RKO (cell line): ENCODE measurements around the gene TDRD9.

Experiments
- DNase-seq: peaks from one replicate; pipeline ENCODE4 v3.0.0-alpha.2; 2016; ENCODE audit warnings: low spot score

Gene TDRD9

DNA sequence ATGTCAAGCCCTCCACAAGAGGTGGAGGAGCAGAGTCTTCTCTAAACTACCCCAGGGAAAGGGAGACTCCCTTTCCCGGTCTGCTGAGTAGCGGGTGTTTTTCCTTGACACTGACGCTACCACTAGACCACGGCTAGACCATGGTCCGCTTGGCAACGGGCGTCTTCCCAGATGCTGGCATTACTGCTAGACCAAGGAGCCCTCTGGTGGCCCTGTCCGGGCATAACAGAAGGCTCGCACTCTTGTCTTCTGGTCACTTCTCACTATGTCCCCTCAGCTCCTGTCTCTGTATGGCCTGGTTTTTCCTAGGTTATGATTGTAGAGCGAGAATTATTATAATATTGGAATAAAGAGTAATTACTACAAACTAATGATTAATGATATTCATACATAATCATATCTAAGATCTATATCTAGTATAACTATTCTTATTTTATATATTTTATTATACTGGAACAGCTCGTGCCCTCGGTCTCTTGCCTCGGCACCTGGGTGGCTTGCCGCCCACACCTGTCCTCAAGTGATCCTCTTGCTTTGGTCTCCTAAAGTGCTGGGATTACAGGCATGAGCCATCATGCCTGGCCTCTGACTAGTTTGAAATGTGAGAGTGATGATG is 52.5 kb downstream of the TDRD9 start:
- peak; percentile 24 for DNase-seq

DNA sequence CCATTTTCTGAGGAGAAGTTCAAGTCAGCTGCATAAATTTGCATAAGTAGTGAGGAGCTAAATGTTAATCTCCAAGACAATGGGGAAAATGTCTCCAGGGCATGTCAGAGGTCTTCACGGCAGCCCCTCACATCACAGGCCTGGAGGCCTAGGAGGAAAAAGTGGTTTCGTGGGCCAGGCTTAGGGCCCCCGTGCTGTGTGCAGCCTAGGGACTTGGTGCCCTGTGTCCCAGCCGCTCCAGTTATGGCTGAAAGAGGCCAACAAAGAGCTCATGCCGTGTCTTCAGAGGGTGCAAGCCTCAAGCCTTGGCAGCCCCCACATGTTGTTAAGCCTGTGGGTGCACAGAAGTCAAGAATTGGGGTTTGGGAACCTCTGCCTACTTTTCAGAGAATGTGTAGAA is 55.9 kb downstream of the TDRD9 start:
- DNase-seq: no peak

DNA sequence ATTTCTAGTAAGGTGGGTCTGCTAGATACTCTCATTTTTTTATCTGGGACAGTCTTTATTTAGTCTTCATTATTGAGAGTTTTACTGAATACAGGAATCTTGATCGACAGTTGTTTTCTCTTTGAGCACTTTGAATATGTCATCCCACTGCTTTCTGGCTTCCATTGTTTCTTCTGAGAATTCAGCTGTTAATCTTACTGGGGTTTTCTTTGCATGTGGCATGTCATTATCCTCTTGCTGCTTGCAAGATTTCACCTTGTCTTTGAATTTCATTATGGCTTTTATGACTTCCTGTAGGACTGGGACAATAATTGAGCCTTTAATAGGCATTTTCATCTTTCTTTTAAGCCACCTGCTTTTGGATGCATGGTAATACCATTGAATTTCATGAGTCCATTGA is 60.8 kb downstream of the TDRD9 start:
- DNase-seq: no peak

DNA sequence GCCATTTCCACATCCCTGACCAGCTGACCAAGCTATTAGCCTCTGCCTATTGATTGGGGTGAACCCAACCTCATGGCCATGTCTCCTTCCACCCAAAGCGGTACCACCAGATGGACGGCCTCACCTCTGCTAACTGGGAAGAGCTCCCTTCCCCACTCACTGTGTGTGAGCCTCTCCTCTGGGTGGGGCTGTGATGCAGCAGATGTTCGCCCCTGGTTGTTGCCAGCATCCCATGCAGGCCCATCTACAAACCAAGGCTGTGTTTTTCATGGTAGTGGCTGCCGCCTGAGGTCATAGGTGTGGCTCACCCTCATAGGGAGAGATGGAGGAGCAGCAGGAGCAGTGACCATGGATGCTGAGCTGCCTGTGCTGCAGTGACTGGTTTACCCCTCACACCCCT is 61.7 kb downstream of the TDRD9 start:
- no peak for DNase-seq

DNA sequence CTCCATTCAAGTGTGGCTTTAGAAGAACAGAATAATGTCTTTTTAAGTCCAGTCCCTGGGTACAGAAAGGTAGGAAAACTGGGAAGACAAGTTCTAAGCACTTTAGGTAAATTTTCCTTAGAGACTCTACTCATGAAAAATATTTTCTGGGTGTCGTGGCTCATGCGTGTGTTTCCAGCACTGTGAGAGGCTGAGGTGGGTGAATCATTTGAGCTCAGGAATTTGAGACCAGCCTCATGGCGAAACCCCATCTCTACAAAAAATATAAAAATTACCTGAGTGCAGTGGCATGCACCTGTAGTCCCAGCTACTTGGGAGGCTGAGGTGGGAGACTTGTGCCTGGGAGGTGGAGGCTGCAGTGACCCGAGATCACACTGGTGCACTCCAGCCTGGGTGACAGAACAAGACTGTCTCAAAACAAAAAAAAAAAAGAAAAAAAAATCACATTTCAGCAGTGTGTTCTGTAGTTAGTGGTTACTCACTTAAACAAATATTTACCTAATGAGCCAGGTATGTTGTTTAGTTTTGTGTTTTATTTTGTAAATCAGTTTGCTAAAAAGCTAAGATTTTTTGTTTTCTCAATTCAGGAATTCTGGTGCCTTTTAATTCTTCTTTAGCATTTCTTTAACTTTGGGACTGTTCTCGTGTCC is 66.4 kb downstream of the TDRD9 start:
- DNase-seq: no peak

DNA sequence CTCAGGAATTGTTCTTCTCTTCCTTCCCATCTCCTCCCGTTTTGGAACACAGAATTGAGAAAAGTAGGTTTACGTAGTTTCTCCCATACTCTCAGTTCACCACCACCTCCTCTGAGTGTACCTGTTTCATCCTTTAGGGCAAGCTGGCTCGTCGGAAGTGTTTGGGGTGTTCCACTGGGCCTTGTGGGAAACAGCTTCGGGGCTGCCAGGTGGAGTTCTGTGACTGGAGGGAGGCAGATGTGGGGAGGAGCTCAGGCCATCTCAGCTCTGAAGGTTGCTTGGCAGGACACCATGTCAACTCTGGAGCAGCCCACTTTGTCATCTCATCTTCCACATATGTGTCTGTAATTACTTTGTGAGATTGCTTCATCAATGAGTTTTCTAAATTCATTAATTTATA is 67.6 kb downstream of the TDRD9 start:
- DNase-seq: no peak

DNA sequence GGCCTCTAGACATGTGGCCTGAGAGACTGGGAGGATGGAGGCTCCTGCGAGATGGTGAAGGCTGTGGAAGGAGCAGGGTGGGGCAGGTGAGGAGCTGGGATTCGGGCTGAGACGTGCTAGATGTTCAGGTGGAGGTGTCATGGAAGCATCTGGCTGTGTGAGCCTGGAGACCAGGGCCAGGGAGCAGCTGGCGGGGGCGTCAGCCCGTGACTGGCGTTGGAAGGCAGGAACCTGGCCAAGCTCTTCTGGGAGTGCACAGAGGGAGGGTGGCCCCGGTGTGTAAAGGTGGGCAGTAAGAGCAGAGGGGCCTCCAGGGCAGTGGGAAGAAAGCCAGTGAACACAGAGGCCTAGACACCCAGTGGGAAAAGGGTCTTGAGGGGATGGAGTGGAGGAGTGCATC is 69.1 kb downstream of the TDRD9 start:
- DNase-seq: no peak

DNA sequence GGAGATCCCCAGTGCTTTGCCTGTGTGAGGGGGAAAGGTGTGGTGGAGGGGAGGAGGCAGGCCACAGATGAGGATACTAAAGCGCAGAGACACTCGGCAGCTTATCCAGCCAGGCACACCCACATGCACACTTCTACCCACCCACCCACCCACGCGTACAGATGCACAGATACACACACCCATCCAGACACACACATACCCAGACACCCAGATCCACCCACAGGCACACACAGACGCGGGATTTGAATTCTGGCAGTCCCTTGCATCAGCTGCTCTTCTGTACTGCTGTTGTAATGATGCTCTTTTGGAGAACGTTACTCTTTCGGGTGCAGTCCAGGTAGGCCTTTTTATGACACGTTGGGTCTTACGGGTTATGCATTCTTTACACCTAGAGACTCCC is 69.8 kb downstream of the TDRD9 start:
- DNase-seq: no peak

DNA sequence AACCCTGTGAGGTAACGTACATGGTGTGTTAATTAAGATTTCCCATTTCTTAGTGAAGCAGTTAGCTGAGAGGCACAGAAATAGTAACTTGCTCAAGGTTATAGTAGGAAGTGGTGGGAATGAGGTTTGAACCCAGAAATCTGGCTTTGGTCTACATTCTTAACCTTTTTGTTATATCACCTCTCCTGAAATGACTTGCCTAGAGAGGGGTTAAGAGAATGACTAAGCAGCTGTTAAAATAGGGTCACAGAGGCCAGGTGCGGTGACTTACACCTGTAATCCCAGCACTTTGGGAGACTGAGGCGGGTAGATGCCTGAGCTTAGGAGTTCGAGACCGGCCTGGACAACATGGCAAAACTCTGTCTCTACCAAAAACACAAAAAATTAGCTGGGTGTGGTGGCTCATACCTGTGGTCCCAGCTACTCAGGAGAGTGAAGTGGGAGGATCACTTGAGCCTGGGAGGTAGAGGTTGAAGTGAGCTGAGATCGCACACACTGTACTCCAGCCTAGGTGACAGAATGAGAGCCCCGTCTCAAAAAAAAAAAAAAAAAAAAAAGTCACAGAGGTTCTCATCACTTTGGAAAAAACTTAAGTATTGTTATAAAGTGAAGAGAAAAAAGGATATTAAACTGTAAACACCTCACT is 71.7 kb downstream of the TDRD9 start:
- no peak for DNase-seq

DNA sequence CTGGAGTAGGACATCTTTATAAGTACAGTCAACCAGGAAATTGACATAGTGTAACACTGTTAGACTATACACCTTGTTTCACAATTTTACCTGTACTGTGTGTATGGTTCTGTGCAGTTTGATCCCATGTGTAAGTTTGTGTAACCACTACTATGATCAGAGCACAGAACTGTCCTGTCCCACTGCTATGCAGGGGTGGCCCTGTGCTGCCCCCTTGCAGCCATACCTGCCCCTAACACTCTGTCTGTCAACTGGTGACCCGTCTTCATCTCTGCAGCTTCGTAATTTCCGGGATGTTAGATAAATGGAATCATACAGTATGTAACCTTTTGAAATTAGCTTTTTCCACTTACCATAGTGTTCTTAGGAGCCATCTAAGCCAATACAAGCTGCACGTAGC is 72.7 kb downstream of the TDRD9 start:
- peak; percentile 10 for DNase-seq

DNA sequence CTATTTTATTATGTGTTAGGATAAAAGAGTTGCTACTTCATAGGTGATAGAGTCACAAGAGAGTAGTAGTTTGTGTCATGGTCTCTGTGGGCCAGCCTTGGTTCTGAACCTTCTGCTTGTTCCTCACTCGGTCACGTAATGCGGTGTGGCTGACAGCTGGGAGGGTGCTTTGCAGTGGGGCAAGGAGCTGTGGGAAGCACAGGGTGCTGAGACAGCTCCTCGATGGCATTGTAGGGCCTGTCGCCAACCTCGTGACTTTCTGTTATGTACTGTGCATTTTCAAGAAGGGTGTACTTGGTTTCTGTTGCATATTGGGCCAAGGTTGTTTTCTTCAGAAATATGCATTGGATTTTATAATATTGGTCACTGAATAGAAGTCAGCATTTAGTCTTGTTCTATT is 75.4 kb downstream of the TDRD9 start:
- no peak for DNase-seq

DNA sequence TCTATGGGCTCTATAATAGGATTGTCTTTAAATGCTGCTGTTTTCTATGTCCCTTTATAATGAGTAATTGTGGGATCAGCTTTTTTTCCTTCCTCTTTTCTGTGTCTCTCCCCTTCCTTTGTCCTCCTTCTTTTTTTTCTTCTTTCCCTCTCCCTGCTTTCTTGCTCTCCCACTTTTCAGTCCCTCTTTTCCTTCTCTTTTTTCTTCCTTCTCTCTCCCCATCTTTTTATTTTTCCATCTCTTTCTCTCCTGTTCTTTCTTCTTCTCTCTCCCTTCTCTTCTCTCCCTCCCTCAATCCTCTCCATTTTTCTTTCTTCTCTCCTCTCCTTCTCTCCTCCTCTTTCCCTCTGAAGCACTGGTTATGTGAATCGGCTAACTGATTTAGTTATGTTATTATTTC is 76.6 kb downstream of the TDRD9 start:
- no peak for DNase-seq

DNA sequence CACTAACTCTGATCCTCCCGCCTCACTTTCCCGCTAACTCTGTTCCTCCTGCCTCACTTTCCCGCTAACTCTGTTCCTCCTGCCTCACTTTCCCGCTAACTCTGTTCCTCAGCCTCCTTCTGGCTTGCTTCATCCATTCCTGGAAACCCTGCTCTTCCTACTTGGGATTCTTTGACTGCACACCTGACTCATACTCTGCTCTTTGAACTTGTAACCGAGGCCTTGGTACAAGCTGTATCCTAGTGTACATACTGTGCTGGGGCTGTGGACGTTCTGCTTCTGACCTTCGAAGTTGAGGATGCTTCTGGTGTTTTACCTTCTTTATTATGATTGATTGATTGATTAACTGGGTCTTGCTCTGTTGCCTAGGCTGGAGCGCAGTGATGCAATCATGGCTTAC is 77.2 kb downstream of the TDRD9 start:
- no peak for DNase-seq

DNA sequence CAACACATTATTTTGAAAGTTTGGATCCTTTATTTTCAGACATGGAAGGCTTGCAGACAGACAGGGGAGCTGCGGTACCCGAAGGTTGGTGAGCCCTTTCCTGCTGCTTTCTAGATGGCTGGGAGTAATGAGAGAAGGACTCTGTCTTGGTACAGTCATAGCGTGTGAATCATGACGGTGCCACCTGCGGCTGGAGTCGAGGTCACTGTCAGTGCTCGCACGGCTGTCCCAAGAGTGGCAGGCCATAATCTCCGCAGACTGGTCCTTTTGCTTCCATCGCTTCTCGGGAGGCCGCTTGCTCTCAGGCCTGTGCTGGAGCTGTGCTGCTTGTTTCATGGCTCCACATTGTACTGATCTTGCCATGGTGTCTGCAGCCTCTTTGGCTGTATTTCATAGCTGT is 78.9 kb downstream of the TDRD9 start:
- no peak for DNase-seq

DNA sequence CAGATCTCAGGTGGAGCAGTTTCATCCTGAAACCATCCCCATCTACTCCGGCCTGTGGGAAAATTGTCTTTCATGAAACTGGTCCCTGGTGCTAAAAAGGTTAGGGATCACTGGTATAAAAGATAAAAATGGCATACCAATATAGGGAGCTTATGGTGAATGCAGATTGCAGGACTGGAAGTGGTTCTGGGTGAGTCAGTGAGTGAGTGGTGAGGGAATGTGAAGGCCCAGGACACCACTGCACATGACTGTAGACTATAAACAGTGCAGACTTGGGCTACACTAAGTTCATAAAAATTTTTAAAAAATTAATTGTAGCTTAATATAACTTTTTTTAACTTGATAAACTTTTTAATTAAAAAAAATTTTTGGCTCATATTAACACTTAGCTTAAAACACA is 81.0 kb downstream of the TDRD9 start:
- no peak for DNase-seq

DNA sequence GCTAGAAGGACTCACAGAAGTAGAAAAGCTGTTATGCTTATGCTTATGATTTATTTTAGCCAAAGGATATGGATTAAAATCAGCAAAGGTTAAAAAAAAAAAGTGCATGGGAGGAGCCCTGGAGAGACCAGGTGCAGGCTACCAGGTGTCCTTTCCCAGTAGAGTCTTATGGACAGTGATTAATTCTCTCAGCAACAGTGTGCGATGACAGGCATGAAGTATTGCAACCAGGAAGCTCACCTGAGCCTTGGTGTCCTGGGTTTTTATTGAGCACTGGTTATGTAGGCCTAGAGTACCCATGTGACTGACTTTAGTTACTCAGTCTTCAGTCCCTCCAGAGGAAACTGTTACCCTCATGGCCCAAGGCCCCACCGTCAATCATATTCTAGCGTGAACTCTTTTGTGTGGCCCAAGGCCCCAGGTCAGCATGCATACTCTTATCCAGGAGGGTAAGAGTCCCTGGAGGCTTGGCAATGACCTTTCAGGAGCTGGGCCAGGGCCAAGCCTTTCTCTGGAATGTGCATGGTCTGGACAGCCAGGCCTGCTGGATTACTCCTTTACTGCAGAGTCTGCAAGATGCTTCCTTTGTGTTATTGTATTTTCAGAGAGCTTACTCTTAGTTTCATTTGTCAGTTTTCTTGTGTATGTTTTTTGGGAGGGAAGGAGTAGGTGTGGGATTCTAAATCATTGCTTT is 83.7 kb downstream of the TDRD9 start:
- DNase-seq: no peak

DNA sequence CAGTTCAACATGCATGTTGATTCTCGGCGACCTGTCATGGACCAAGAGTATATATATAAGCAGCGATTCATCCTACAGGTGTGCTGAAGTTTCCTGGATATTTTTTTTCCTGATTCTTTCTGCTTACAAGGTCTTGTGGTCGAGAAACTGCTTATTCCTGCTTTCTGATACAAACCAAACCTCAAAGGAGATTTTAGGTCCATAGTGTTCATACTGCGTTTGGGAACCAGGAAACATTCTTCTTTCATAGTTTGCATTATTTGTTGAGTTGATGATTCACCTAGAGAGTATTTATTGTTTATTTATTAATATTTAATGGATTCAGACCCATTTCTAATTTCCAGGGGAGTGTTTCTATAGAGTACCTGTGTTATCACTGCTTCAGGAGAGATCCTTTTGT is 86.5 kb downstream of the TDRD9 start:
- DNase-seq: no peak

DNA sequence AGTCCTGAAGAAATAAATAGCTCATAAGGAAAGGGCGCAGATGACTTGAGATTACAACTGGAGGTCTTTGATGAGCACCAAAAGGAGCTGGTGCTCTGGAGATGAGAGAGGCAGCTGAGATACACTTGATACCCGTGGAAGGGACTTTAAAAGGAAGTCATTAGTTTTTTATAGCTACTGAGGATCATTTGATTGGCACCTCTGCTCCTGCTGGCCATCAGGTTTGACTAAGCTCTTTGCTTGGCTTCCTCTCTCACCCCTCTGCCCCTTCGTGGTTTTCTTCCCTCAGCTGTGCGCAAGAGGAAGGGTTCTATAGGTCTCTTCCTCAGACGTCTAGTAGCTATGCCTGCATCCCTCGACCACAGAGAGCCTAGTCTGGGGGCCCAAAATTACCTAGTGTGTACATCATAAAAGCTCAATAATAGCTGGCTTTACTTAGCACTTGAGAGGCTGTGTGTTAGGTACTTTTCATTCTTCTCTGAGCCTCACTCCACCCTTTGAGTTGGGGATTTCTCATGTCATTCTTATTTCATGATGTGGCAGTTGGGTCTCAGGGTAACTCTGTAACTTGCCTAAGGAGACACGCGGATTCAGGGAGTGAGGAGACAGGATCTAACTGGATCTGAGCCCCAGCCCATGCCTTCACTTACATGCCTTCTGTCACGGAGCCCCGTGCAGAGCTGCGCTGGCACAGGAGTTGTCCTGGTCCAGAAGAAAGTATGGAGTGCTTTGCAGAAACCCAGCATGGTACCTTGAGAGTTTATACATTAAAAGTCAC is 88.8 kb downstream of the TDRD9 start:
- DNase-seq: no peak

DNA sequence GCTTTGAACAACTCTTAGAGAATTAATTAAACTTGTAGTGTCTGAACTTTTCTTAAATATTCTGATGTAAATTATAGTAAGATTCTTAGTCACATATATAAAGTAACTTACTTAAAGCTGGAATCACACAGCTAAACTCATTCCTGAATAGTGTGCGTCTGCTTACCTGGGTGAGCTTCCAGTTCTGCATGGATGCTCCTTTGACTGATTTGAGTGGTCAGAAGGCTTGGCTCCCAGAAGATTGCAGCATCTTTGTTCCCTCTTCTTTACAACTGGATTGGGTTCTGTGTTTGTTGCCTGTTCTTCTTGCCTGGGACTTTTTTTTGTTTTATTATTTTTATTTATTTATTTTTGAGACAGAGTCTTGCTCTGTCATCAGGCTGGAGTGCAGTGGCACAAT is 90.8 kb downstream of the TDRD9 start:
- no peak for DNase-seq

DNA sequence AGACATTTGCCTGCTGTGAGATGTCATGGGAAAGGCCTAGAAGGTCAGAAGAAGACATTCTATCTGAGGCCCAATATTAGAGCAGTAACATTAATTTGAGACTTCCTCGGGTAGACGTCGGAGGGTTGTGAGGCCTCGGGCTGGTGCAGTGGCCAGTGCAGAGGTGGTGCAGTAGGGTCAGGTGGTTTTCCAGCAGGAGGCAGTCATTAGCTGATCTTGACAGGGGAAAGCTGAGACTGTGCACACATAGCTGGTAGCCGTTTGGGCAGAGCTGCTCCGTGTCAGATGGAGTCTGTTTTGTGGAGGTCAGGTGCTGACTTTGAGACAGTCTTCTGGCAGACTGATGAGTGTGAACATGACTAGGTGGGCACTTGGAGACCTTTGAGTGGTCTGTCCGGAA is 91.5 kb downstream of the TDRD9 start:
- DNase-seq: no peak

DNA sequence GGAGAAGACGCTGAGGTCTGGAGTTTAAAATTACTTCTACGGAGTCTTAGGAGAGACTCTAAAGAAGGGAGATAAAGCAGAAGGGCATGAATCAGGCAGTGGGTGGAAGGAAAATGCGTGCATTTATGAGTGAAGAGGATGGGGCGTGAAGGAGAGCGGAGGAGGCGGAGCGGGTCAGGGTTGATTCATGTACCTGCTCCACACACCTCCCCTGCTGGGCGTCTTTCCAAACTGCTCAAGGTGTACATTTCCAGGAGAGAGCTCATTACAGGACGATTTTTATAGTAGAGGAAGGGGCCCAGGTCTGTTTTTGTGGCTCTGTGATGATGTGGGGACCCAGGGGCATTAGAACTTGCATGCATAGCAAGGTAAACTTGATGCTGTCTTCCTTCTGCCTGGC is 92.2 kb downstream of the TDRD9 start:
- no peak for DNase-seq

DNA sequence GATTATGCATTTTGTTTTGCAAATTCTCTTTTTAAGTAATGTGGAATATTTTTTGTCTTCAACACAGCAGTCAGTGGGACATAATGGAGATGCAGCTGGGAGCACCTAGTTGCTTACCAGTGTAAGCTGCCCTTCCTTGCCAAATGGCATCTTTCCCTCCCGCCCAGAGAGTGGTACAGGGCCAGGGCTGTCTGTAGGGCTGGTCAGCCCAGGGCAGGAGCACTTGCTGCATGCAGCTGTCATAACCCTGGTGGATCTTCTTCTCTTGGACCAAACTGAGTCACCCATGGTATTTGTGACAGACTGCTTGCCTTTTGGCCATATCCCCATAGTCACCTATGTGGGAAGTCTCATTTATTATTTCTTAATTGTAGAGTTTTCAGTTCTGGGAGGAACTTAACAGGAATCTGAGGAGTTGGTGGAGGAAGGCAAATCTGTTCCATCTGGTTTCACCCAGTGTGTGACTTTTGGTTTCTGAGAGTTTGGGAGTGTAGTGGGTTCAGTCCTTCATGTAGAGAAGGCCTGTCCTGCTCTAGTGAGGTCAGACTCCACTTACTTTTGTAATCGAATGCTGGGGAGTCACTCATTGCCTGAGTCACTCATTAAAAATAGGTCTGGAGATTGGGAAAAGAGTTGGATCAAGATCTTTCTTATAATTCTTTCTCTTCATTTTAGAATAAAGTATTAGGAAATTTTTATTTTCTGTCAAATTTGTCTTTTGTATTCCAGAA is 95.2 kb downstream of the TDRD9 start:
- no peak for DNase-seq
